Brain microvascular endothelial cell (primary cell): ENCODE data around the gene CAPNS2.
A peak's percentile ranks its signal among the peaks of the same experiment; 100 is the strongest.

Source experiments
- DNase-seq: peaks from one replicate; pipeline ENCODE4 v3.0.0-alpha.2; 2020
- H3K27ac ChIP-seq: fragments of 250-450 bp; sonication (Bioruptor Pico); 2 replicates; pipeline ENCODE4 v1.5.1; 2020; ENCODE audit warnings: mild to moderate bottlenecking, moderate library complexity
- H3K27me3 ChIP-seq: fragments of 250-450 bp; sonication (Bioruptor Pico); replicated peaks from 2 replicates; pipeline ENCODE4 v1.5.1; 2020; ENCODE audit warnings: mild to moderate bottlenecking
- H3K36me3 ChIP-seq: fragments of 250-450 bp; sonication (Bioruptor Pico); replicated peaks from 2 replicates; pipeline ENCODE4 v1.5.1; 2020; ENCODE audit warnings: mild to moderate bottlenecking
- H3K4me3 ChIP-seq: 2 replicates; pipeline ENCODE4 v1.5.1; 2011; ENCODE audit warnings: low read depth, mild to moderate bottlenecking, control low read depth, low read length, moderate library complexity
- in situ Hi-C: cut with HindIII; loops from 2 replicates; pipeline ENCODE4 v1.10.0; 2017; ENCODE audit warnings: low sequenced_read_pairs, low pct_ligation_motif_present
- TF ChIP-seq, protein P1 (sequence below): IDR thresholded peaks from 2 replicates; pipeline ENCODE4 v1.5.1; 2011; ENCODE audit warnings: low read depth, mild to moderate bottlenecking, moderate library complexity, low read length, control low read depth, inconsistent platforms; ENCODE audit errors: missing control alignments

The CAPNS2 gene

DNA sequence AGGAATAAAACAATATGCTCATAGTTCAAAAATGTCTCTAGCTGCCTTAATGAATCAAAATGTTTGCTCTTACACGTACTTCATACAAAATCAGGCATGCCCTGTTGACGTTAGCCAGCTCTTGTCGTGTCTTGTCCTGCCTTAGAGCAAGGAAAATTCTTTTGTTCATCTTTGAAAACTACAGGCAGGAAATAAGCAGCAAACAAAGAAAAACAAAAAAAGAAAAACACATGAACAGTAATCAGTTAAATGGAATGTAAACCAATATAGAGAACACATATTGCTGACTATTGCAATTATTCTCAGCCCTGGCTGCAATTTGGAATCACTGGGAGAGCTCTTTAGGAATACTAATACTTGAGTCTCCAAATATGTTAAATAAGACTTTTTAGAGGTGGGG is 1.7 kb downstream of the CAPNS2 start:
- Histone ChIP-seq H3K36me3 (no peaks in the 10 kb centered on the region), H3K27me3 (no peaks in the 10 kb centered on the region), H3K4me3 (no peak overlapping the region), H3K27ac (no peak overlapping the region)
- TF ChIP-seq, protein P1, sequence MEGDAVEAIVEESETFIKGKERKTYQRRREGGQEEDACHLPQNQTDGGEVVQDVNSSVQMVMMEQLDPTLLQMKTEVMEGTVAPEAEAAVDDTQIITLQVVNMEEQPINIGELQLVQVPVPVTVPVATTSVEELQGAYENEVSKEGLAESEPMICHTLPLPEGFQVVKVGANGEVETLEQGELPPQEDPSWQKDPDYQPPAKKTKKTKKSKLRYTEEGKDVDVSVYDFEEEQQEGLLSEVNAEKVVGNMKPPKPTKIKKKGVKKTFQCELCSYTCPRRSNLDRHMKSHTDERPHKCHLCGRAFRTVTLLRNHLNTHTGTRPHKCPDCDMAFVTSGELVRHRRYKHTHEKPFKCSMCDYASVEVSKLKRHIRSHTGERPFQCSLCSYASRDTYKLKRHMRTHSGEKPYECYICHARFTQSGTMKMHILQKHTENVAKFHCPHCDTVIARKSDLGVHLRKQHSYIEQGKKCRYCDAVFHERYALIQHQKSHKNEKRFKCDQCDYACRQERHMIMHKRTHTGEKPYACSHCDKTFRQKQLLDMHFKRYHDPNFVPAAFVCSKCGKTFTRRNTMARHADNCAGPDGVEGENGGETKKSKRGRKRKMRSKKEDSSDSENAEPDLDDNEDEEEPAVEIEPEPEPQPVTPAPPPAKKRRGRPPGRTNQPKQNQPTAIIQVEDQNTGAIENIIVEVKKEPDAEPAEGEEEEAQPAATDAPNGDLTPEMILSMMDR: no peak
- in situ Hi-C loops: no loop called here
- no peak for DNase-seq

DNA sequence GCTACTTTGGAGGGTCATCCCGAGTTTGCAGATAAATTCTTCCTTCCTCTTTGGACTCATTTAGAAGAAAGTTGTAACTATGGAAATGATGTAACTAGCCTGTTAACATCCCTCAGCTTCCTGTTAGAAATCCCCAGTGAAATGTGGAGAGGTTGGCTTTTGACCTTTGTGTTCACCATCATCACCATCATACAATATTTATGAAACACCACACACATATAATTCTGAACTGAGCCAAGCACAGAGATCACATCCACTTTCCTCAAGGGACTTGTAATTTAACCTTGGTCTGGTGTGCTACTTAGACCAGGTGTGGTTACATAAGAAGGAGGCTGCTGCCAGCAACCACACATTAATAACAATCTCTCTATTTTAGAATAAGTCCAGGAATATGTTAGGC is 2.5 kb downstream of the CAPNS2 start:
- in situ Hi-C loops: no loop called here
- Histone ChIP-seq H3K4me3 (no peak overlapping the region), H3K36me3 (no peaks in the 10 kb centered on the region), H3K27ac (no peak overlapping the region), H3K27me3 (no peaks in the 10 kb centered on the region)
- TF ChIP-seq, protein P1: no peak
- DNase-seq: peak; percentile 5

DNA sequence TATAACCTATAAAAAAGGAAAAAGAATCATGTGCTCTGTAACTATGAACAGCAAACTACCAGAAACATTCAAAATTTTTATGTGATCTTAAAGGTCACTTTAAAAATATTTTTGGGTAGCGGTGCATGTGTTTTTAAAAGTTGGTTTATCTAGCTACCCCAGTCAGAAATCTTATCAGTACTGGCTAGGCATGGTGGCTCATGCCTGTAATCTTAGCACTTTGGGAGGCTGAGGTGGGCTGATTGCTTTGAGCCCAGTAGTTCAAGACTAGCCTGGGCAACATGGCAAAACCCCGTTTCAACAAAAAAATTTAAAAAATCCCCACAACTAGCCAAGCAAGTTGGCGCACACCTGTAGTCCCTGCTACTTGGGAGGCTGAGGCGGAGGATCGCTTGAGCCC is 3.7 kb downstream of the CAPNS2 start:
- TF ChIP-seq, protein P1: no peak
- Histone ChIP-seq H3K27ac (no peak overlapping the region), H3K36me3 (no peaks in the 10 kb centered on the region), H3K27me3 (no peaks in the 10 kb centered on the region), H3K4me3 (no peak overlapping the region)
- no peak for DNase-seq
- in situ Hi-C loops: no loop called here

DNA sequence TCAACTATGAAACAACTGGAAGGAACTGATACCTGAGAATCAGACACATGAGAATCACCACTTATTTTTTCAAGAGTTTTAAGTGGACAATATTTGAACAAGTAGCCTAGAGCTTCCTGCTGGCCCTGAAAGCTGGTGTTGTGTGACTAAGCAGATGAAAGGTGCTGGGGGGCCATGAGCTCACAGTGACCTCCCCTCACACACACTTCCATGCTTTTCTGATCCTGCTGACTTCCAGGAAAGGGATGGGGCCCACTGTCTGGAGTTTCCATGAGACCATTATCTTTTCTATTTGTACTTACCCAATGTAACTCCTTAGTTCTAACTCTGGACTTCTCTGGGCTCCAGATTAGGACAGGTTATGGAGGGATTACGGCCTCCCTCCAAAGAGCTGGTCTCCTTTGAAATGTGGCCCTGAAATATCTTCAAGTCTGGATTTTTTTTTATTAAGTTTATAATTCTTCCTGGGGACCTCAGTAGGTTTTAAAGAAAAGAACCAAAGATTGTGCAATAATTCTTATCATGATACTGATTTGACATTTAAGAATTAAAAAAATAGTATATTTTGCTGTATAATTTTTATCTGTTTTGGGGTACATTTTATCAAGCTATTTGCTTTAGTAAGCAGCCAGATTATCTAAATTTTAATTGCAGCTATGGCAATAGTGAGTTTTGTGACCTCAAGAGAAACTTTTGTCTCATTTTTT is 4.9 kb downstream of the CAPNS2 start:
- Histone ChIP-seq H3K27ac (no peak overlapping the region), H3K27me3 (no peaks in the 10 kb centered on the region), H3K36me3 (no peaks in the 10 kb centered on the region), H3K4me3 (no peak overlapping the region)
- in situ Hi-C loops: no loop called here
- TF ChIP-seq, protein P1: no peak
- no peak for DNase-seq

DNA sequence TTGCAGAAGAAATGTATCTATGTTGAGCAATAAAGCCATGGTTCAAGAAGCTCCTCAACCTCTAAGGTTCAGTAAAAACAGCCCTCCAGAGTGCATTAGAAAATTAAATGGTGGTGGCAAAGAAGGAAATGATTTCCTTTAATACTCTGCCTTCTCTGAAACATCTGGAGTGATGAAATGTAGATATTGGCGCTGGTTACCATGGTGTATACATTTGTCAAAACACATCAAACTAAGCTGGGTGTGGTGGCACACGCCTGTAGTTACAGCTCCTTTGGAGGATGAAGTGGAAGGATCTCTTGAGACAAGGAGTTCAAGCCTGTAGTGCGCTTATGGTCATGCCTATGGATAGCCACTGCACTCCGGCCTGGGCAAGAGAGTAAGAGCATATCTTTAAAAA is 6.0 kb downstream of the CAPNS2 start:
- Histone ChIP-seq H3K27ac (no peak overlapping the region), H3K27me3 (no peaks in the 10 kb centered on the region), H3K4me3 (no peak overlapping the region), H3K36me3 (no peaks in the 10 kb centered on the region)
- in situ Hi-C loops: no loop called here
- TF ChIP-seq, protein P1: no peak
- no peak for DNase-seq

DNA sequence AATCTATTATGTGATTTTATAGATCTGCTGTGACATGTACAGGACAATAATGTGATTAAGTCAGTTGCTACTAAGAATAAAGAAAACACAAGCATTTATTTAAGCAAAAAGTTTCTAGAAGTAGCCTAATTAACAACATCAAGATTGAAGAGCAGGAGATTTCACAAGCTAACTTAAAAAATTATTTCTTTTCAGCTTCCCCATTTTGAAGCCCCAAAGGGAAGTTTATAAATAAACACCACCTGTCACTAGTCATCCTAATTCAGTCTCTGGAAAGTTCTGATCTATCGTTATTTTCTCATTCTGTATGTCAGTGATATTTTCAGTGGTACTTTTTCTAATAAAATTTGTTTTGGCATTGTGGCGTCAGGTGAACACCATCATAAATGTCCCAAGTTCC is 8.3 kb downstream of the CAPNS2 start:
- Histone ChIP-seq H3K36me3 (peaks cover 9% of the 10 kb centered on the region), H3K27ac (no peak overlapping the region), H3K4me3 (no peak overlapping the region), H3K27me3 (no peaks in the 10 kb centered on the region)
- TF ChIP-seq, protein P1: no peak
- DNase-seq: no peak
- in situ Hi-C loops: no loop called here
